Chondrocyte (in vitro differentiated cells): Measurements from ENCODE around the gene PTPRN2. TPM values are rescaled to one million over a fixed set of nuclear protein-coding genes. Genes with fewer than 3 reads are reported as not detected.
A peak's percentile ranks its signal among the peaks of the same experiment; 100 is the strongest.

Source experiments
- DNase-seq: peaks from one replicate; pipeline ENCODE4 v3.0.0; 2021; ENCODE audit warnings: mixed read lengths, low spot score
- H3K27ac Mint-ChIP-seq: one replicate; pipeline ENCODE4 v1.8.0; 2021; ENCODE audit warnings: mild to moderate bottlenecking, moderate library complexity, mixed read lengths; ENCODE audit not compliant: unreplicated experiment
- H3K27me3 Mint-ChIP-seq: 2 replicates; pipeline ENCODE4 v1.8.0; 2021; ENCODE audit warnings: low read depth, mixed read lengths
- H3K36me3 Mint-ChIP-seq: 2 replicates; pipeline ENCODE4 v1.8.0; 2021; ENCODE audit warnings: low read depth, mixed read lengths
- H3K4me1 Mint-ChIP-seq: 2 replicates; pipeline ENCODE4 v1.8.0; 2021; ENCODE audit warnings: low read depth, mild to moderate bottlenecking, mixed read lengths
- H3K4me3 Mint-ChIP-seq: one replicate; pipeline ENCODE4 v1.8.0; 2021; ENCODE audit warnings: mild to moderate bottlenecking, moderate library complexity, mixed read lengths; ENCODE audit not compliant: unreplicated experiment
- H3K9me3 Mint-ChIP-seq: 2 replicates; pipeline ENCODE4 v1.8.0; 2021; ENCODE audit warnings: low read depth, mixed read lengths
- CTCF ChIP-seq: fragments of 200-600 bp; sonication (generic); IDR thresholded peaks from 2 replicates; pipeline ENCODE4 v1.5.0; 2021; ENCODE audit warnings: antibody characterized with exemption, mild to moderate bottlenecking, moderate library complexity
- total RNA-seq: library from RNA; stranded (reverse); gene quantifications from 3 replicates; pipeline ENCODE4 v1.2.1, GENCODE V29; 2021

The PTPRN2 gene
- total RNA-seq, 1 donor from 2014 or later: 0.30 TPM

- no peaks in the 10 kb centered on the region for H3K27me3 Mint-ChIP-seq
- H3K36me3 Mint-ChIP-seq: peaks cover 2% of the 10 kb centered on the region
- DNase-seq: peak; percentile 78
- peaks cover 20% of the 10 kb centered on the region for H3K9me3 Mint-ChIP-seq
- no peak overlapping the region for H3K27ac Mint-ChIP-seq
- no peak for TF ChIP-seq CTCF
- peaks cover 11% of the 10 kb centered on the region for H3K4me1 Mint-ChIP-seq
- no peak overlapping the region for H3K4me3 Mint-ChIP-seq
Observed at GRCh38 chr7:157806711-157807110, 780.9 kb downstream of the PTPRN2 start.

GRCh38 chr7:157805713-157806112 is 781.9 kb downstream of the PTPRN2 start:
- no peak overlapping the region for H3K4me3 Mint-ChIP-seq
- peaks cover 20% of the 10 kb centered on the region for H3K9me3 Mint-ChIP-seq
- peaks cover 2% of the 10 kb centered on the region for H3K36me3 Mint-ChIP-seq
- H3K27me3 Mint-ChIP-seq: no peaks in the 10 kb centered on the region
- no peak for TF ChIP-seq CTCF
- peaks cover 11% of the 10 kb centered on the region for H3K4me1 Mint-ChIP-seq
- DNase-seq: peak; percentile 51
- no peak overlapping the region for H3K27ac Mint-ChIP-seq

GRCh38 chr7:157803906-157804305 is 783.7 kb downstream of the PTPRN2 start:
- Mint-ChIP-seq H3K9me3 (peaks cover 20% of the 10 kb centered on the region), H3K27ac (no peak overlapping the region), H3K27me3 (no peaks in the 10 kb centered on the region), H3K4me3 (no peak overlapping the region), H3K4me1 (peaks cover 11% of the 10 kb centered on the region), H3K36me3 (peaks cover 2% of the 10 kb centered on the region)
- no peak for TF ChIP-seq CTCF
- no peak for DNase-seq

GRCh38 chr7:157801971-157802675 is 785.5 kb downstream of the PTPRN2 start:
- H3K4me3 Mint-ChIP-seq: no peak overlapping the region
- H3K4me1 Mint-ChIP-seq: peaks cover 4% of the 10 kb centered on the region
- no peak overlapping the region for H3K27ac Mint-ChIP-seq
- H3K9me3 Mint-ChIP-seq: peaks cover 12% of the 10 kb centered on the region
- TF ChIP-seq CTCF: no peak
- H3K36me3 Mint-ChIP-seq: no peaks in the 10 kb centered on the region
- H3K27me3 Mint-ChIP-seq: no peaks in the 10 kb centered on the region
- peak; percentile 93 for DNase-seq

- Mint-ChIP-seq H3K36me3 (no peaks in the 10 kb centered on the region), H3K27me3 (peaks cover under 1% of the 10 kb centered on the region), H3K9me3 (peaks cover 12% of the 10 kb centered on the region), H3K4me3 (no peak overlapping the region), H3K4me1 (no peaks in the 10 kb centered on the region), H3K27ac (no peak overlapping the region)
- TF ChIP-seq CTCF: no peak
- DNase-seq: peak; percentile 51
Observed at GRCh38 chr7:157801113-157801512, 786.5 kb downstream of the PTPRN2 start.
